Astrocyte (in vitro differentiated cells and primary cell): ENCODE results near the gene PRTN3.

Source experiments
- EZH2 ChIP-seq: IDR thresholded peaks from 2 replicates; pipeline ENCODE4 v1.6.1; 2012; ENCODE audit warnings: mild to moderate bottlenecking, low read length, inconsistent platforms; ENCODE audit not compliant: insufficient read depth
- TF ChIP-seq, protein P1 (sequence below): IDR thresholded peaks from 2 replicates; pipeline ENCODE4 v1.5.1; 2011; ENCODE audit warnings: low read depth, mild to moderate bottlenecking, inconsistent platforms, low read length, moderate library complexity; ENCODE audit not compliant: insufficient read depth

DNA sequence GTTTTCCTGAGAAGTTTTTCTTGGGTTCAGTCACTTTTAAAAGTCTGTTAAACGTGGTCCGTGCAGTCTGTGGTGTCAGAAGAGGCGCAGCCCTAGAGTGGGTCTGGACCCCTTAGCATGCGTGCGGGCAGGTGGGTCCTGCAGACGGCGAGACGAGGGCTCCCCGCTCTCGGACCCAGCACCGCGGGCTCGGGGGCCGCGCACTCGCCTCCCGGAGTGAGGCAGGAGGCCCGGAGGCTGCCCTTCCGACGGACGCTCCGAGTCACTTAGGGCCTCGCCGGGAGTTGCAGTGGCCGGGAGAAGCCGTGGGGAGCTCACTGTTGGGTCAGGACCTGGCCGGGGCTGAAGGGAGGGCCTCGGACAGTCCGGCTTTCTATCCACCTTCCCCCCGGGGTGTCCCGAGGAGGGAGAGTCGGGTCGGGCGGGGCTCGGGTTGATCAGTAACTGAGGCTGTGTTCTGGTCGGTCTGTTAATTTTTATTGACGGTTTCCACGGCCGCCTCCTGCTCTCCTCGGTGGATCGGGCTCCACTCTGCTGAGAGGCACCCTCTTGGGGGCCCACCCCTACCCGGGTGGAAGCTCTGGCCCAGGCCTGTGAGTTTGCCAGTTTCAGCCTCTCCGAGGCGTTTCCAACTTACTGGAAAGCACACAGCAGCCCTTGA, 42.3 kb upstream of the PRTN3 start:
- TF ChIP-seq EZH2, result no peak
- TF ChIP-seq, protein P1, sequence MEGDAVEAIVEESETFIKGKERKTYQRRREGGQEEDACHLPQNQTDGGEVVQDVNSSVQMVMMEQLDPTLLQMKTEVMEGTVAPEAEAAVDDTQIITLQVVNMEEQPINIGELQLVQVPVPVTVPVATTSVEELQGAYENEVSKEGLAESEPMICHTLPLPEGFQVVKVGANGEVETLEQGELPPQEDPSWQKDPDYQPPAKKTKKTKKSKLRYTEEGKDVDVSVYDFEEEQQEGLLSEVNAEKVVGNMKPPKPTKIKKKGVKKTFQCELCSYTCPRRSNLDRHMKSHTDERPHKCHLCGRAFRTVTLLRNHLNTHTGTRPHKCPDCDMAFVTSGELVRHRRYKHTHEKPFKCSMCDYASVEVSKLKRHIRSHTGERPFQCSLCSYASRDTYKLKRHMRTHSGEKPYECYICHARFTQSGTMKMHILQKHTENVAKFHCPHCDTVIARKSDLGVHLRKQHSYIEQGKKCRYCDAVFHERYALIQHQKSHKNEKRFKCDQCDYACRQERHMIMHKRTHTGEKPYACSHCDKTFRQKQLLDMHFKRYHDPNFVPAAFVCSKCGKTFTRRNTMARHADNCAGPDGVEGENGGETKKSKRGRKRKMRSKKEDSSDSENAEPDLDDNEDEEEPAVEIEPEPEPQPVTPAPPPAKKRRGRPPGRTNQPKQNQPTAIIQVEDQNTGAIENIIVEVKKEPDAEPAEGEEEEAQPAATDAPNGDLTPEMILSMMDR, result no peak
